PC-9 (cell line): ENCODE results near the gene CRACDL. TPM values are rescaled to one million over a fixed set of nuclear protein-coding genes. Genes with fewer than 3 reads are reported as not detected.
A peak's percentile ranks its signal among the peaks of the same experiment; 100 is the strongest.

ENCODE experiments used
- BruUV-seq: library from RNA; stranded (reverse); fragments of 400-500 nt; replicated peaks from 2 replicates; lab custom pipeline; 2021; lab: Mats Ljungman, UMichigan
- CTCF ChIA-PET: fragments of 300-600 bp; sonication (Branson Sonifier 250); formaldehyde crosslinking; loops from one replicate; lab custom pipeline; 2022; ENCODE audit warnings: antibody characterized with exemption; lab: Charles Lee
- POLR2A ChIA-PET: fragments of 300-600 bp; sonication (Branson Sonifier 250); formaldehyde crosslinking; loops from one replicate; lab custom pipeline; 2022; ENCODE audit warnings: antibody characterized with exemption; ENCODE audit not compliant: unreplicated experiment; lab: Charles Lee
- DNase-seq, 2 experiments: peaks; one replicate each; pipeline versions ENCODE4 v3.0.0 to v3.0.0-alpha.2; 2015 to 2022; ENCODE audit warnings: mixed read lengths in 1 of 2
- H2AFZ ChIP-seq: fragments of 200-600 bp; sonication (generic); 2 replicates; pipeline ENCODE4 v1.8.1; 2017; ENCODE audit warnings: antibody characterized with exemption
- H3F3A ChIP-seq: fragments of 200-600 bp; sonication (generic); 2 replicates; pipeline ENCODE4 v1.8.1; 2017; ENCODE audit warnings: antibody characterized with exemption, mild to moderate bottlenecking, low read depth; ENCODE audit not compliant: insufficient read depth
- H3K27ac ChIP-seq: fragments of 200-600 bp; sonication (generic); 2 replicates; pipeline ENCODE4 v1.6.1; 2016; ENCODE audit warnings: mixed run types
- H3K27me3 ChIP-seq: fragments of 200-600 bp; sonication (generic); 2 replicates; pipeline ENCODE4 v1.6.1; 2016; ENCODE audit warnings: low read depth, mixed run types; ENCODE audit not compliant: insufficient read depth
- H3K36me3 ChIP-seq: fragments of 200-600 bp; sonication (generic); 2 replicates; pipeline ENCODE4 v1.6.1; 2016; ENCODE audit warnings: low read depth, mixed run types
- H3K4me1 ChIP-seq: fragments of 200-600 bp; sonication (generic); replicated peaks from 2 replicates; pipeline ENCODE4 v1.6.1; 2016; ENCODE audit warnings: mixed run types; ENCODE audit not compliant: insufficient read depth
- H3K4me2 ChIP-seq: fragments of 200-600 bp; sonication (generic); 2 replicates; pipeline ENCODE4 v1.6.1; 2017; ENCODE audit warnings: mixed run types
- H3K4me3 ChIP-seq: fragments of 200-600 bp; sonication (generic); 2 replicates; pipeline ENCODE4 v1.6.1; 2016; ENCODE audit warnings: mixed run types
- H3K79me2 ChIP-seq: fragments of 200-600 bp; sonication (generic); 2 replicates; pipeline ENCODE4 v1.6.1; 2017; ENCODE audit warnings: low read depth, mixed run types
- H3K9me2 ChIP-seq: fragments of 200-600 bp; sonication (generic); 2 replicates; pipeline ENCODE4 v1.8.1; 2017; ENCODE audit warnings: mild to moderate bottlenecking; ENCODE audit not compliant: insufficient read depth
- H3K9me3 ChIP-seq: fragments of 200-600 bp; sonication (generic); 2 replicates; pipeline ENCODE4 v1.8.1; 2016; ENCODE audit warnings: low read depth; ENCODE audit not compliant: insufficient read depth
- H4K20me1 ChIP-seq: fragments of 200-600 bp; sonication (generic); 2 replicates; pipeline ENCODE4 v1.8.1; 2017; ENCODE audit not compliant: insufficient read depth
- CTCF ChIP-seq: fragments of 200-600 bp; sonication (generic); conservative IDR thresholded peaks from 2 replicates; pipeline ENCODE4 v1.6.1; 2017; ENCODE audit warnings: mixed run types, antibody characterized with exemption, mild to moderate bottlenecking, moderate library complexity
- EZH2 ChIP-seq: fragments of 200-600 bp; sonication (generic); IDR thresholded peaks from 2 replicates; pipeline ENCODE4 v1.8.0; 2017; ENCODE audit warnings: antibody characterized with exemption, low read depth
- intact Hi-C: fragments of 100-400 bp; cut with micrococcal nuclease; formaldehyde crosslinking; loops from one replicate; pipeline ENCODE4 v1.10.0; 2022; ENCODE audit not compliant: unreplicated experiment
- total RNA-seq: library from RNA; stranded (reverse); gene quantifications from 2 replicates; pipeline ENCODE4 v1.2.3, GENCODE V29; 2021

CRACDL gene
- total RNA-seq, 1 experiment from 2014 or later = 33.7 TPM

GRCh38 chr2:98908931-98909316 lies 27.1 kb downstream of the CRACDL start:
- H4K20me1 ChIP-seq = no peaks in the 10 kb centered on the region
- H3K9me3 ChIP-seq = no peaks in the 10 kb centered on the region
- H3K79me2 ChIP-seq = no peaks in the 10 kb centered on the region
- intact Hi-C loops = loop anchor here (1.0 to 2.0 kb wide), 3 partner anchors 26 to 172 kb away; no protein-coding TSS in a partner anchor
- no peaks in the 10 kb centered on the region for H3K27me3 ChIP-seq
- no peak overlapping the region for H2AFZ ChIP-seq
- ChIA-PET POLR2A (no interaction called here), CTCF (interaction anchor here (1.4 kb wide), 1 partner anchor 259 kb away, joined by 5 read pairs; no protein-coding TSS in a partner anchor)
- peaks cover 17% of the 10 kb centered on the region for H3K4me1 ChIP-seq
- no TSS peak for BruUV-seq
- H3K9me2 ChIP-seq = no peaks in the 10 kb centered on the region
- no peaks in the 10 kb centered on the region for H3K36me3 ChIP-seq
- H3F3A ChIP-seq = peaks cover 16% of the 10 kb centered on the region; the same call in 1 of the 2 replicates
- H3K27ac ChIP-seq = no peak overlapping the region
- no peak for DNase-seq
- TF ChIP-seq CTCF = no peak
- no peak for TF ChIP-seq EZH2
- H3K4me2 ChIP-seq = peak overlapping the region; percentile 54
- no peak overlapping the region for H3K4me3 ChIP-seq

GRCh38 chr2:98907966-98908905 lies 27.8 kb downstream of the CRACDL start:
- H3K27ac ChIP-seq = no peak overlapping the region

More at GRCh38 chr2:98907966-98908905, 27.8 kb downstream of the CRACDL start:
- no peak overlapping the region for H3K4me3 ChIP-seq
- no peaks in the 10 kb centered on the region for H3K36me3 ChIP-seq
- no peaks in the 10 kb centered on the region for H3K79me2 ChIP-seq
- TF ChIP-seq CTCF (no peak), EZH2 (no peak)
- BruUV-seq = no TSS peak
- H2AFZ ChIP-seq = no peak overlapping the region
- no peaks in the 10 kb centered on the region for H4K20me1 ChIP-seq
- peaks cover 17% of the 10 kb centered on the region for H3K4me1 ChIP-seq
- H3K9me3 ChIP-seq = no peaks in the 10 kb centered on the region
- ChIA-PET CTCF (no interaction called here), POLR2A (interaction anchor here (0.5 to 0.6 kb wide), 2 partner anchors 27 to 1263 kb away, joined by 3 to 6 read pairs; partner anchors contain the start of gene COX5B)
- no peaks in the 10 kb centered on the region for H3K27me3 ChIP-seq
- peaks cover 16% of the 10 kb centered on the region; the same call in 1 of the 2 replicates for H3F3A ChIP-seq
- H3K9me2 ChIP-seq = no peaks in the 10 kb centered on the region
- H3K4me2 ChIP-seq = no peak overlapping the region; the same call in 1 of the 2 replicates
- intact Hi-C loops = loop anchor here (2.0 kb wide), 2 partner anchors 27 to 171 kb away; no protein-coding TSS in a partner anchor
- peak in 1 of 2 experiments; percentile 42 for DNase-seq
